Activated CD8-positive, alpha-beta memory T cell treated with anti-CD3 and anti-CD28 coated beads, Interleukin-2, amount 50 U/mL, for 48 hours (primary cell): Measurements from ENCODE around the gene CTNND2.
"Not testable (repeated sequence)": the region's sequence is repeated elsewhere in the genome, so short reads cannot be mapped to it uniquely, and the experiment has no call there.

Experiments
- DNase-seq: peaks from one replicate; pipeline ENCODE4 v3.0.0-alpha.2; 2020

Gene CTNND2

DNA sequence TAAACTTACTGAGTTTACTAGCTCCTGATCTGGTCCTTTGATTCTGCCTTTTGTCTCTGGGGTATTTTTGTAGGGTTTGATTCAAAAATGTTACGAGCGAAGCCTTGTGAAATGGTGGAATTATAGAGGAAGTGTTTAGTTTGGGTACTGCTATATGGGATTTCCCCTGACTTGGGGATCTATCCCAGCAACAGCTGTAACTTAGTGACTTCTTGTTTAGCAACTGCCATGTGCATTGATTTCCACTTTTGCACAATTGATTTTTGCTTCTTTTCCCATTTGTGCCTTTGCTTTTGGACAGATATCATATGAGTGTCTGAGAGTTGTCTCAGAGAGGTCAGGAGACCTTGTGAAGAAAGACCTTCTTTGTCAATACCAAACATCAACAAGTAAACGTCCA lies 894.7 kb downstream of the CTNND2 start:
- DNase-seq = no peak

DNA sequence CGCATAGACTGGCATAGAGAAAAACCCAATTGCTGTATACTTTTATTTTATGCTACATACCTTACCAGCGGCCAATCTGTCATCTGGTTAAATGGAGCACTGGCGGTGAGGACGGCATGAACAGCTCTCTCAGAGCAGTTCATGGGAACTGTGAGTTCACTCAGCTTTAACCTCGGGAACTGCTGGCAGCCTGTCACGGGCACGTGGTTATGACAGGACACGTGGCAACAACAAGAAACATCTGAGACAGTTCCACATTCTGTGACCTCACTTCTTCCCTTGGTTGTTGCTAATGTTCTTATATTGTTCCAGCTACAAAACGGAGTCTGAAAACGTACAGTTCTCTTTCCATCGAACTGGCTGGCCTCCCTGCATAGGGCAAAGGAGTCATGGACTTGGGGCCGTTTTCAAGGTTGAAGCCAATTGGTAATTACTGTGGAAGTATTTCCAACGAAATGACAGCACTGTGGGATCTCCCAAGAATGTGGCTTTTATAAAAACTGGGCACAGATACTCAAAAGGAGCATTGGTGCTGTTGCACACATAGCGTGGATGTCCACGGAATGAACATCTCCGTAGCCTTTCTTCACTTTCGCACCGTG lies 896.9 kb downstream of the CTNND2 start:
- DNase-seq = no peak

DNA sequence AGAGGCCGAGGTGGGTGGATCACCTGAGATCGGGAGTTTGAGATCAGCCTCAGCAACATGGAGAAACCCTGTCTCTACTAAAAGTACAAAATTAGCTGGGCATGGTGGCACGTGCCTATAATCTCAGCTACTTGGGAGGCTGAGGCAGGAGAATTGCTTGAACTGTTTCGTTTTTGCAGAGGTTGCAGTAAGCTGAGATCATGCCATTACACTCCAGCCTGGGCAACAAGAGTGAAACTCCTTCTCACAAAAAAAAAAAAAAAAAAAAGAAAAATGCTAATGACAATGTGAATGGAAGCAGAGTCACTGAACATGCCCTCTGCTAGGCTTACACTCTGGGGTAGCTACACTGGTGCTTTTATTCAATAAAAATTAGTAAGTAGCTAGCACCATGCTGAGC lies 899.7 kb downstream of the CTNND2 start:
- not testable (repeated sequence) for DNase-seq

DNA sequence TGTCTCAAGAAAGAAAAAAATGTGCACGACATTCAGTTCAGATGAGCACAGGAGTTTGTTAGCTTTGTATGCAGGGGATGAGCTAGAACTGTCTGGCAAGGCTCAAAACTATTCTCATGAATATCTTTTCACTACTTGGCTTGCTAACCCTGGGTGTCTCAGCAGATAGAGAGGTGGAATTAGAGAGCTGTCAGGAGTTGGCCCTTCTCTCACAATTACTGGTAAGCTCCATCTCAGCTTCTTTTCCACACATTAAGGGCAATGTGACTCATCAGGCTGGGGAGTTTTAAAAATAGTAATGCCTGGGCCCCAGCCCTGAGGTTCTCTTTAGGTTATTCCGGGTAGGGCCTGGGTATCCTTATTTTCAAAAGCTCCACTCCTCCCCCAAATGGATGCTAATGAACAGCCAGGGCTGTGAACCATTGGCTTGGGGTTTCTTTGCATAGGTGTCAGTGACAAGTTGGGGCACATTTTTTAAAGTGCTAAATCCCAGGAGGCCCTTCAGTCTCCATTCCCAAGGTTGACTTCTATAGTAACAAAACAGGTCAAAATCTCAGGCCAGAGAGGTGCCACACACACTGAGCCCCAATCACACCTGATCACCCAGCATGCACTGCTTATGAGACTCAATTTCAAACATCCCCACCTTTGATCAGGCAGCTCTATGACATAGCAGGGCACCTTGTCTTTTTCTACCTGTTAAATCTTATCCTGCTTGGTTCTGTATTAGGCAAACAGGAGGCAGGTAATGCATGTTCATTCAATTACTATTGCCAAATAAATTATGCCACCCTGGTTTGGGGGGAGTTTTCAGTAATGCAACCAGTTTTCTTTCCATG lies 903.5 kb downstream of the CTNND2 start:
- no peak for DNase-seq

DNA sequence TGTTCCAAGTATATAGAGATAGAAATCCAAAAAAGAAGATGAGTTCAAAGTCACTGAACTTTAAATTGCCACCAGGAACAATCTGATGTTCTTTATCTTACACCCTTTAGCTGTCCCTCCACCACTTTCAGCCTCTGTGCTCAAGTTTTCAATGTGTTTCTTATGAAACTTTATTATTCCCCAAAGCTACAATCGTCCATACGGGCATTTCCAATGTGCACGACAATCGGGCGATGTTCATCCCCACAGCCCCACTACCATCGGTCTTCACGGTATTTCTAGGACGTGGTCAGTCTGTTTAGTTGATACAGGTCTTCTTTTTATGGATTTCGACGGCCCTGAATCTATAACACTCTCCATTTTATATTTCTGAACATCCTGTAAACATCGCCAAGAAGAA lies 904.5 kb downstream of the CTNND2 start:
- DNase-seq = no peak

DNA sequence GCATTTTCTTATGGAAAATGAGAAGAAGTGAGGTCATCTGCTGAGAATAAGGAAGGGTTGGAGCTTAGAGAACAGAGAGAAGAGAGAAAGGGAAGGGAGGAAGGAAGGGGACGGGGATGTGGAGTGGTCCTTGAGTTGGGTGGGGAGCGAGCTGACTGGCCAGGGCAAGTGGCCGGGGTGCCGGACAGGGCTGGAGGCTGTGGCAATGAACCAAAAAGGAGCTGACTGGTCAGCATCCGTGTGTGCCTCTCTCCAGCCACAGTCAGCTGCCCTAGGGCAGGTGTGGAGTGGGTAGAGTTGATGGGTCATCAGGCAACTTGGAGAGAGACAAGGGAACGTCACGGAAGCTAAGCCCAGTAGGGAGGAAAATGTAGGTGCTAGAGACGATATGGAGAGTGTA lies 908.4 kb downstream of the CTNND2 start:
- no peak for DNase-seq

DNA sequence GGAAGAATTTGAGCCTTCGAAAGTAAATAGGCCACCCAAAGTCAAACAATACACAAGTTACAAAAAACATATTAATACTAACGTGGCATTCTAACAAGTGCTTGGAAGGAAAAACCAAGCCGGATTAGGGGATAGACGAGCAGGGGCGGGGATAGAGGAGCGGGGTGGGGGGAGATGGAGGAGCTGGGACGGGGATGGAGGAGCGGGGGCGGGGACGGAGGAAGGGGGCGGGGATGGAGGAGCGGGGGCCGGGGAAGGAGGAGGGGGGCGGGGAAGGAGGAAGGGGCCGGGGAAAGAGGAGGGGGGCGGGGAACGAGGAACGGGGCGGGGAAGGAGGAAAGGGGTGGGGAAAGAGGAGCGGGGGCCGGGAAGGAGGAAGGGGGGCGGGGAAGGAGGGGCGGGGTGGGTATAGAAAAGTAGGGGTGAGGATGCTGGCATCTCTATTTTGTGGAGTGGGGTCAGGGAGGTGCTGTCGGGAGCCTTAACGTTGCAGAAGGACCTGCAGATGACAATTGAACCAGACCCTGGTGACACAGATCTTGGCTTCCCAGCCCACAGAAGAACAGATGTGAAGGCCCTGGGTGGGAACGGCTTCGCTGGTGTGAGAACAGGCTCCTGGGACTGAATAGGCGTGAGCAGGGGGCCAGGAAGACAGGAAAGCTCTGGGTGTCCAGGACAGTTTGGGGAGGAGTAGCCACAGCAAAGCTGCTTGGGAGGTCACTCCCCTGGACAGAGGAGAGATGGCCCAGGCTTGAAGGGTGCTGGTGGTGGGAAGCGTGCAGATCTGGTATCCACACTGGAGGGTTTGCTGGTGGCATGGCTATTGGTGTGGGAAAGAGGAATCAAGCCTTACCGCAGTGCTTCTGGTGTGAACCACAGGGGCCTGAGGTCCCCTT lies 909.9 kb downstream of the CTNND2 start:
- DNase-seq = no peak

DNA sequence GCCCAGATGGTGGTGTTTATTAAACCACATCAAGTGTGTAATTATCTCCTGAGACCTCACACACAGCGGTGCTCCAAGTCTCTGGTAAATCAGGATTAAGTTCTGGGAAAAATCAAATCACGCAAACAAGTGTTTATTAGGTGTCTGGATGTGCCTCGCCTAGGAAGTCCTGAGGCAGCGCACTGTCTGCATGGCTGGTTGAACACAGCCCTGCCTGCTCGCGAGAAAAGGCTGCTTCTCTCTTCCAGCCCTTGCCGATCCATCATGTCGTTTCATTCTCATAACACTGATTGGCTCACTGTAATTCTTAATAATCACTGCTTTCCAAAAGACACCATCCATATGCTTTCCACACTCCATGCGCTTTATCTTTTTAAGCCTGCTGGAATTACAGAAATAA lies 913.6 kb downstream of the CTNND2 start:
- no peak for DNase-seq

DNA sequence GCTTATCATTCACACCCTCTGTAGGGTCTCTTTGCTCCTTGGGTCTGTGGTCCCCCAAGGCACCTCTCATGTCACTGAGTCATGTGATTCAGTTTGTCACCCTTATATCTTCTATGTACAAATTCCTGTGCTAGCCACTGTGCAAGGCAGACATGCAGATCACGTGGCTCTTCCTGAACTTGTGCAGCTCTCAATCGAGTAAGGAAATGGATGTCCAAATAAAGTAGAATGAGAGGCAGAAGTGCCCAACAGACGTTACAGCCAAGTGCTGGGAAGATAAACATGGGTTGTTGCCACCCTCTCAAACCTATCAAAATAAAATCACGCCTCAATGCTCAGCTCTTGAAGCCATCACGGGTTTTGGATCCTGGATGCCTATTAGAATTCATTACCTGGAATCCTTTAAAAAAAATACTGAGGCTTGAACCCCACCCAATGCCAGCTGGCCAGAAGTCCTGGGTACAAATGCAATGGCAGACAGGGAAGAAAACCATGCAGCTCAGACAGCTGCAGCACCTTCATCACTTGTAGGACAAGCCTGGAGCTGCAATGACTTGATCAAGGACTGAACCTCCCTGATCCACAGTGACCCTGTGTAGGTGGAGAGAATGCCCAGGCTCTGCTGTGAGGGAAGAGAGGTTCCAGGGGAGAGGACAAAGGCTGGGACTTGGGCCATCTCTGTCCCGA lies 914.5 kb downstream of the CTNND2 start:
- DNase-seq = no peak

DNA sequence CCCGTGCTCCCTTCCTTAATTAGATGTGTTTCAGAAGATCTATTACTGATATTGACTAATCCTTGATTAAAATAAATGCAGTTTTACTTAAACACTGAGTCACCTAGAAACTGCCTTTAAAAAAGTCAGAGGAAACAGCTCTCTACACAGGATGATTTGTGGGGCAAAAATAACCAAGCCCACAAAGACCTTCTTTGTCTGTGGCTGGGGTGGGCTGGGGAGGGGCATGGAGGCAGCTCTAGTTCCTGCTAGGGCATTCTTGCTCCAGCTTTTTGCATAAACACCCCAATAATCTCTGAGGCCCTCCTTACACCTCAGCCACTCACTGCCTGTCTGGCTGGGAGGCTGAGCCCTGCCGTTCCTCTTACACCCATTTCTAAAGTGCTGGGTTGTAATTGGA lies 915.6 kb downstream of the CTNND2 start:
- no peak for DNase-seq

DNA sequence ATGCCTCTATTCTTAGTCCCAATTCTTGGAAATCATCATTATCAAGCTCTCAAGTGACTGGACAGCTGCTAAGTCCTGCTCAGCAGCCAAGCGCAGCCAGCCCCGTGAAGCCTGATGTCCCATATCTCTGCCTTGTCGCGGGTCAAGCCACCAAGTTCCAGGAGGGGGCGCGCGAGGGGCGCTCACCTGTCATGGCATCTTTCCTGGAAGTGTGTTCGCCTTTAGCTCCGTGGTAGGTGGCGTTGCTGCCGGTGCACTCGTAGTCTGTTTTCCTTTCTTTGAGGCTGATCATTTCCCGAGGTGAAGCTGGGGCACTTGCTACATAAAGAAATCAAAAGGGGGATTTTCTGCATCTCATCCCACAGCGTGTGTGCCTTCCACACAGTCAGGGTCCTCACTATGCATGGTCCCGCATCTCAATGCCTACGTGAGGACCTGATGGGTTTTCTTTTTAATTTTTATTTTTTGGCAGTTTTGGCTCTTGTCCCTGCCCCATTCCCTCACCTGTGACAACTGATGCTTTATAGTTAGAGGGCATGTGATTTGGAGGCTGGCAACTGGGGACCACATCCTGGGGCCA lies 916.2 kb downstream of the CTNND2 start:
- DNase-seq = peak; percentile 89

DNA sequence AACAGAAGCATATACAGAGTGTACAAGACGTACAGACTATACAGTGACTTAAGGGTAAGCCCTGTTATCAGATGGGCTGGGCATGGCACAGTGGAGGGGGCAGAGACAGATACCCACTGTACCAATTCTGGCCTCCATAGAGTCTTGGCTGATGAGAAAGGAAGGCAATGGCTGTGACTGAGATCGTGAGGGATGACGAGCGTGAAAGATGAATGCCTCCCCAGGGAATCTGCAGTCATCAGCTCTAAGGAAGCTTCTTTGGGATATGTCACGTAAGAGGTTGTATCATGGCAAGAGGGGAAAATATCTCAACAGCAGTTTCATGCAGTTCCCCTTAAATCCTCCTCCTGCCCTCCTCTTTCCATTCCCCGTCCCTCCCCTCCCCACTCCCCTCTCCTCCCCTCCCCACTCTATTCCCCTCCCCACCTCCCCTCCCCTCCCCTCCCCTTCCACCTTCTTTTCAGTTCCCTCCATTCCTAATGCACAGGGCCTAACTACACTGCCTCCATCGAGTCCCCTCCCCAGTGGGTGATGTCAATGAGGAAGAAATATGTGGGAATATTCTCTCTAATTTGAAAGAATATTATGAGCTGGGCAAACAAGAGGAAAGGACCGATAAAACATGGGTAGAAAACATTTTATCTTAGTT lies 916.8 kb downstream of the CTNND2 start:
- no peak for DNase-seq

DNA sequence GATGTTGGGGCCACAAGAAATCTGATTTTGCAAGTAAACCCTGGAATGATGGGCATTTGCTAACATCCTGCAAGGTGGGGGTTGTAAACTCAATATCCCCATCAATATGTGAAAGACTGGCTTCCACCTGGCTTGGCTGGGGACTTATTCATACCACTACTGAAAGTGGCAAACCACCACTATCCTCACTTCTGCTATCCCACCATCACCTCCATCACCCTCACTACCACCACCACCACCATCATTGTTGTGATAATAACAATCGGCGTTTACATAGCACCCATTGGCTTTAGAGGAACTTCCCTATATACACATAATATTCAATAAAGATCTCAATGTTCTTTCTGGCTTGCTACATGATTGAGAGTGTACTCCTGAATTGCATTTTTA lies 918.5 kb downstream of the CTNND2 start:
- DNase-seq = no peak

DNA sequence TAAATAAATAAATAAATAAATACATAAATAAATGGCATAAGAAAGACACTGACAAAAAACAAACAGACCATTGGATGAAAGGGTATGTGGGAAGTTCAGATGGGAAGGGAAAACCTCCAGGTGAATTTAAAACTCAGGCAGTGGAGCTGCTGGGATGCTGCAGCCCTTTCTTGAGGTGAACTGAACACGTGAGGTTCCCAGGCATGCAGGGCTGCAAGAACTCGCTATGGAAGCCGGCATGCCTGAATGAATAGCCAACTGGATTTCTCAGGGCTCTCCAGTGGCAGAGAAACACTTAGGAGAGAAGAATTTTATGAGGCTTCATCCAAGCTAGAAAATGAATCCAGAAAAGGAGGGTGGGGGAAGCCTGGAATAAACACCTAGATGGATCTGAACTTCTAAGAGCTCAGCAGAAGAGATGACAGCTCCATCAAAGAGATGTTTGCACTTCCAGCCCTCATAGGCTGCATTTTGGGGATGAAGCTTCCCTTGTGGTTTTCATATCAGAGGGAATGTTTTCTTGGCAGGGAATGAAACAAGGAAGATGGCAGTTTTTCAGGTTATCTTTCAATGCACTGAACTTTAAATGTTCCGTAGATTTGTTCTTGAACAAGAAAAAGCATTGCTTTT lies 919.0 kb downstream of the CTNND2 start:
- DNase-seq = no peak

DNA sequence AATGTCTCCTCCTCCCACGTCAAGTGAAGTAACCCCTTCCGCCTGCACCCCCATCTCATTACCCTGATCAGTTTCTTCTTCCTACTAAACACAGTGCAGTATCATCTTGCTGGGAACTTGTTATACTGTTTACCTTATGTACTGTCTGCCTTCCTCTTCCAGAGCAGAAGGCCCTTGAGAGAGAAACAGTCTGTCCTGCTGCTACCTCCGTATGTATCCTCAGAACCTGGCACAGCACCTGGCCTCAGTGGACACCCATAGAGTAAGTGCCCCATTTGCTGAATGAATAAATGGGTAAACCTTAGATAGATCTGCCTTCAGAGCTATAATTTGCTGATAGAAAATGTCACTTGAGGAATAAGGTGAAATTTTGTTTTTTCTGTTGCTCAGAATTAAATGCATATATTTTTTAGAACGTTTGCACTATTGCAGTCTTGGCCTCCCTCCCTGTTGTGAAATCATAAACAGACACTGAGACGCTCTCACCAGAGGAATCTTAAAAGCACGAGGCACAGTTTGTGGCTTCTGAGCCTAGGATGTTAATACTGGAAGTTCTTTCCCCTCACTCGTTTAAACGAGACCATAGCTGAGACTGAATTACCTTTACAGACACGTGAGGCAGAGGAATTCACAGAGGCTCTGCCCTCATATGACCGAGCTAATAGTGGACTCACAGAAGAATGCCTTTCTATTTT lies 920.1 kb downstream of the CTNND2 start:
- DNase-seq = no peak

DNA sequence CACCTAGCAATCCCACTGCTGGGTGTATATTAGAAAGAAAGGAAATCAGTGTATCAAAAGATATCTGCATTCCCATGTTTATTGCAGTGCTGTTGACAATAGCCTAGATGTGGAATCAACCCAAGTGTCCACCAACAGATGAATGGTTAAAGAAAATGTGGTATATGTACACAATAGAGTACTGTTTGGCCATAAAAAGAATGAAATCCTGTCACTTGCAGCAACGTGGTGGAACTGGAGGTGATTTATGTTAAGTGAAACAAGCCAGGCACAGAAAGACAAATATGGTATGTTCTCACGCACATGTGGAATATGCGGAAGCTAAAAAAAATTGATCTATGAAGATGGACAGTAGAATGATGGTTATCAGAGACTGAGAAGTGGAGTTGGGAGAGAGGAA lies 921.6 kb downstream of the CTNND2 start:
- no peak for DNase-seq

DNA sequence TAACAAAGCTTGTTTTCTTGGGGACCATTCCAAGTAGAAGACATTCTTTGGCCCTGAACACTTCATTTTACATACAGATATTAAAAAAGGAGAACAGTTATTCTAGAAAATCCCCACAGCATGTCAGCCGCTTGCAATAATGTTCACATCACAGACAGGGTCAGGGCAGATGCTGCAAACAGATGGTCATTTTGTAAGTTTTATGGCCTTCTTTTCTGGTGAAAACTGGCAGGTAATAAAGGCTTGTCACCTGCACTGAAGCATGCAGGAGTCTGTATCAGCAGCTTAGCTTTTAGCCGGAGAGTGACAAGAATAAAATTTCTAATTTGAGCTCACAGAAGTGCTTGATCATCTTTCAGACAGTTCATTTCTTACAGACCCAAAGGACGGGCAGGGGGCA lies 922.3 kb downstream of the CTNND2 start:
- DNase-seq = no peak

DNA sequence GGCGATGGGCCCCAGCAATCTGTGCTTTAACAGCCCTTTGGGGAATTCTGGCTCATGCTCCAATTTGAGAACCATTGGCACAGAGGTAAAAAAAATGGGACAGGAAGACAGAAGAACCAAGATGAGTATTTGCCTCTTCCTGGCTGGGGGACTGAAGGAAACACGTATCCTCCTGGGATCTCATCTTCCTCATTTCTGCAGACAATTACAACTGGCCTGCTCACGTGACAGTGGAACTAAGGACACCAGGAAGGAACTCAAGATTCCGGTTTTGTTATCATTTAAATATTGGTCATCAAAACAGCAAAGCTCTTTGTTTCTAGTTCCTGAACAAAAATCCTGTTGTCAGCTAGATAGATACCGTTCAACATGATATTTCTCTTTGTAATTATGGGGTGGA lies 927.2 kb downstream of the CTNND2 start:
- DNase-seq = no peak

DNA sequence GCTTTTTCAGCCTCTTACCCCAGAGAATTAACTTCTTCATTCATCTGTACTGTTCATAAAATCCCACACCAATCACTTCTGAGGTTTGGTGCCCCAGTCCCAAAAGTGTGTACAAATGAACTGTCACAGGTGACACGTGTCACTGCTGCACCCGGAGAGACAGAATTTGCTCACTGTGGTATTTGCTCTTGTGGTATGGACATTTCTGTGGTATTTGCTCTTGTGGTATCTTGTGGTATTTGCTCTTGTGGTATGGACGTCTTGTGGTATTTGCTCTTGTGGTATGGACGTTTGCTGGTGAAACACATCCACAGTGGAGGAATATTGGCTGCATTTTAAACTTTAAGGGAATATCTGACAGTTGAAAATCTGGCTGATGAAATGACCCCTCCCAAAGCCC lies 928.3 kb downstream of the CTNND2 start:
- DNase-seq = no peak

DNA sequence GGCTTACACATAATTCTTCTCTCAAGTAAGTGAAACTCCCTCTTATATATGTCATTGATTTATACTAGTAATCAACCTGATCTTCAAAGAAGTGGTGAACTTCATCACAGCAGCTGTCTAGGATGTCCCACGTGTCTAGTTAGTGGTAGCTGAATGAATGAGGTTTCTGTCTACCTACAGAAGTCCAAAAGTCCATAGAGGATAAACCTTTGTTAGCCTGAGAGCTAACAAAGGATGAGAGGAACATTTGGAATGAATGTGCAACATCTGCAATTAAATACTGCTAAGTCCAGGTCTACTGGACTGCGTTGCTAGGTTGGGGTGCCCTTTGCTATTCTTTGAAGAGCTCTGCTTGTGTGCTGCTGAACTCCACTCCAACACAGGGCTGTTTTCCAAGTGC lies 929.4 kb downstream of the CTNND2 start:
- no peak for DNase-seq

DNA sequence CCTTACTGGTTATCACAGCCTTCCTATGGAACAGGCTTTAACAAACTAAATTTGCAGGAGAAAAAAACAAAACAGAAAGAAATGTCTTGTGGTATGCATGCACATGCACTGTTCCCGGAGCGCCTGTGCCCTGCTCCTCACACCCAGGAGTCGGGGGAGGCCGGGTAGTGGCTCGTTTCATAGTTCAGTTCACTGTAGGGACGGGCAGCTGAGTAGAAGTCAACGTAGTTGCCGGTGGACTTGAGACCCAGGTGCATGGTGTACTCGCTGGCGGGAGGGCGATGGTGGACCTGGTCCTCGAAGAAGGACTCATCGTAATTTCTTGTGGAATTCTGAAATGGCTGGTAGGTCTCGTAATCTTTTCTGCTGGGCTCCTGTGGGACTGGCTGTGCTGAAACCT lies 930.9 kb downstream of the CTNND2 start:
- no peak for DNase-seq
